H1 (cell line): Measurements from ENCODE around the gene HMGCL. TPM values are rescaled to one million over a fixed set of nuclear protein-coding genes. Genes with fewer than 3 reads are reported as not detected.
A peak's percentile ranks its signal among the peaks of the same experiment; 100 is the strongest.

ENCODE experiments used
- BACH1 ChIP-seq: IDR thresholded peaks from 2 replicates; pipeline ENCODE4 v1.6.1; 2012; ENCODE audit warnings: low read length, improper control_type of control experiment
- BRCA1 ChIP-seq: IDR thresholded peaks from 2 replicates; pipeline ENCODE4 v1.6.1; 2012; ENCODE audit warnings: low read depth, low read length, improper control_type of control experiment
- CBX8 ChIP-seq: fragments of 300-800, 300-1000 bp; sonication (generic); IDR thresholded peaks from 2 replicates; pipeline ENCODE4 v1.7.1; 2016; ENCODE audit warnings: low read depth, low read length, borderline replicate concordance
- CTCF ChIP-seq, 3 experiments: IDR thresholded peaks; 1 replicate in 2 of 3; 2 replicates in 1 of 3; pipeline versions ENCODE4 v1.5.1 to v1.6.1; 2011; ENCODE audit warnings: low read length in 3 of 3, mild to moderate bottlenecking in 3 of 3, inconsistent platforms in 2 of 3, low read depth in 1 of 3, moderate library complexity in 1 of 3; ENCODE audit not compliant: insufficient read depth in 1 of 3; ENCODE audit errors: control extremely low read depth in 1 of 3
- EZH2 ChIP-seq: fragments of 200-600 bp; sonication (generic); IDR thresholded peaks from 2 replicates; pipeline ENCODE4 v1.7.1; 2012; ENCODE audit warnings: low read depth, mild to moderate bottlenecking, moderate library complexity, low read length, inconsistent platforms; ENCODE audit not compliant: severe bottlenecking
- GABPA ChIP-seq: IDR thresholded peaks from 2 replicates; pipeline ENCODE4 v1.6.1; 2011; ENCODE audit warnings: mild to moderate bottlenecking, low read length, moderate library complexity, borderline replicate concordance; ENCODE audit not compliant: insufficient read depth
- GTF2F1 ChIP-seq: IDR thresholded peaks from 2 replicates; pipeline ENCODE4 v1.6.1; 2012; ENCODE audit warnings: low read depth, low read length, improper control_type of control experiment, borderline replicate concordance
- HDAC2 ChIP-seq, 2 experiments: fragments of 300-600 bp in 1 of 2; sonication (generic) in 1 of 2; IDR thresholded peaks; 2 replicates each; pipeline ENCODE4 v1.6.1; 2011 to 2012; ENCODE audit warnings: low read depth in 2 of 2, low read length in 2 of 2, mild to moderate bottlenecking in 2 of 2, moderate library complexity in 2 of 2, borderline replicate concordance in 1 of 2, inconsistent platforms in 1 of 2
- HDAC6 ChIP-seq: IDR thresholded peaks from one replicate; pipeline ENCODE4 v1.7.1; 2012; ENCODE audit warnings: low read depth, mild to moderate bottlenecking, inconsistent platforms, low read length, moderate library complexity
- KDM1A ChIP-seq: fragments of 200-600, 300-600 bp; sonication (generic); IDR thresholded peaks from 2 replicates; pipeline ENCODE4 v1.7.1; 2016; ENCODE audit warnings: mild to moderate bottlenecking, low read length, borderline replicate concordance
- KDM4A ChIP-seq: IDR thresholded peaks from one replicate; pipeline ENCODE4 v1.7.1; 2012; ENCODE audit warnings: low read depth, mild to moderate bottlenecking, moderate library complexity, low read length, inconsistent platforms; ENCODE audit not compliant: severe bottlenecking
- PHF8 ChIP-seq: fragments of 200-600 bp; sonication (generic); conservative IDR thresholded peaks from 2 replicates; pipeline ENCODE4 v1.7.1; 2012; ENCODE audit warnings: low read depth, mild to moderate bottlenecking, inconsistent platforms, low read length, moderate library complexity
- POU5F1 ChIP-seq: IDR thresholded peaks from 2 replicates; pipeline ENCODE4 v1.6.1; 2011; ENCODE audit warnings: low read depth, mild to moderate bottlenecking, low read length, moderate library complexity
- RBBP5 ChIP-seq: IDR thresholded peaks from 2 replicates; pipeline ENCODE4 v1.7.1; 2012; ENCODE audit warnings: low read depth, mild to moderate bottlenecking, inconsistent platforms, low read length, moderate library complexity, borderline replicate concordance
- SAP30 ChIP-seq: fragments of 300-600 bp; sonication (generic); IDR thresholded peaks from 2 replicates; pipeline ENCODE4 v1.7.1; 2012; ENCODE audit warnings: low read length, moderate library complexity, mild to moderate bottlenecking, inconsistent platforms; ENCODE audit not compliant: insufficient read depth, insufficient replicate concordance
- SIN3A ChIP-seq, 2 experiments: IDR thresholded peaks in 1 of 2; conservative IDR thresholded peaks in 1 of 2; 2 replicates each; pipeline ENCODE4 v1.6.1; 2011 to 2012; ENCODE audit warnings: low read length in 2 of 2, improper control_type of control experiment in 1 of 2, low read depth in 1 of 2, mild to moderate bottlenecking in 1 of 2
- SIX5 ChIP-seq: IDR thresholded peaks from 2 replicates; pipeline ENCODE4 v1.6.1; 2011; ENCODE audit warnings: mild to moderate bottlenecking, low read depth, low read length
- SRF ChIP-seq: IDR thresholded peaks from 2 replicates; pipeline ENCODE4 v1.6.1; 2011; ENCODE audit warnings: mild to moderate bottlenecking, low read depth, low read length, moderate library complexity
- TEAD4 ChIP-seq: IDR thresholded peaks from 2 replicates; pipeline ENCODE4 v1.6.1; 2012; ENCODE audit warnings: low read depth, low read length, inconsistent platforms, mixed read lengths
- YY1 ChIP-seq: IDR thresholded peaks from 2 replicates; pipeline ENCODE4 v1.6.1; 2011; ENCODE audit warnings: low read depth, mild to moderate bottlenecking, low read length
- ZNF274 ChIP-seq: IDR thresholded peaks from 2 replicates; pipeline ENCODE4 v1.7.0; 2012; ENCODE audit warnings: low read length, borderline replicate concordance; ENCODE audit errors: extremely low read depth
- polyA plus RNA-seq, 7 experiments: library from polyadenylated mRNA; depleted of rRNA in 3 of 7; stranded (reverse) in 5 of 7; unstranded in 2 of 7; fragments of >200 nt in 5 of 7; fragments of 200-250 nt in 2 of 7; gene quantifications; 1 replicate in 5 of 7; 2 replicates in 1 of 7; 4 replicates in 1 of 7; pipeline versions ENCODE4 v1.2.1 to v1.2.3, GENCODE V29; 2011 to 2013; ENCODE audit warnings: missing spikeins in 2 of 7, mixed read lengths in 2 of 7
- total RNA-seq: library from RNA; stranded (reverse); fragmentation: NEBNext Ultra II Directional; extraction: Animal tissue kit (Norgen Biotek cat#: 25700); gene quantifications from 2 replicates; pipeline ENCODE4 v1.2.1, GENCODE V29; 2021

HMGCL gene
- total and polyA plus RNA-seq, 2 of the 8 experiments (the other 6 are each of a cell fraction or from before 2014, with no cell fraction given) = 13.7 to 19.5 TPM

GRCh38 chr1:23867895-23868556 is 42.8 kb upstream of the HMGCL start, which contains the start of gene FUCA1 (continued):
- no peak for TF ChIP-seq TEAD4
- TF ChIP-seq YY1 = no peak
- TF ChIP-seq CTCF (IDR thresholded peaks at IDR 0.05; ENCODE audit: control extremely low read depth in 1 of 3, insufficient read depth in 1 of 3, low read depth in 1 of 3, low read length in 3 of 3) = peak; percentile 79 to 94 (median 83)
- peak; percentile 56; the same call in 1 of the 2 replicates for TF ChIP-seq RBBP5
- TF ChIP-seq KDM4A = peak; percentile 93
- no peak for TF ChIP-seq SAP30
- TF ChIP-seq POU5F1 = no peak
- TF ChIP-seq EZH2 = peak; percentile 39
- no peak for TF ChIP-seq KDM1A
- TF ChIP-seq SIN3A (conservative IDR thresholded peaks at IDR 0.05 in 1 of 2, IDR thresholded peaks at IDR 0.05 in 1 of 2; ENCODE audit: low read depth in 1 of 2, low read length in 2 of 2) = peak; percentile 40 to 75; a peak in 2 of 4 replicates
- TF ChIP-seq ZNF274 = no peak
- TF ChIP-seq BACH1 = no peak
- TF ChIP-seq CBX8 = no peak
- TF ChIP-seq SRF = no peak
- TF ChIP-seq PHF8 = peak; percentile 60
- TF ChIP-seq SIX5 = no peak
- no peak for TF ChIP-seq HDAC2 (IDR thresholded peaks at IDR 0.05; ENCODE audit: borderline replicate concordance in 1 of 2, low read depth in 2 of 2, low read length in 2 of 2)
- TF ChIP-seq GABPA = no peak
- no peak for TF ChIP-seq GTF2F1
- no peak for TF ChIP-seq BRCA1
- TF ChIP-seq HDAC6 = no peak
